GM21528 (cell line): ENCODE results near the gene BET1L.
"Not testable (repeated sequence)": the region's sequence is repeated elsewhere in the genome, so short reads cannot be mapped to it uniquely, and the experiment has no call there.

Experiments
- ATAC-seq: cut with Tn5 transposase; IDR thresholded peaks from one replicate; pipeline ENCODE4 v1.9.1; 2021; ENCODE audit warnings: mild to moderate bottlenecking, moderate library complexity; ENCODE audit not compliant: unreplicated experiment, low FRiP score

BET1L gene

GRCh38 chr11:198236-198806 is 8.9 kb downstream of the BET1L start:
- no peak for ATAC-seq

- no peak for ATAC-seq
Observed at GRCh38 chr11:197741-198235, 9.4 kb downstream of the BET1L start.

- no peak for ATAC-seq
Observed at GRCh38 chr11:196786-197731, 10.1 kb downstream of the BET1L start.

GRCh38 chr11:193481-193880 is 13.7 kb downstream of the BET1L start:
- ATAC-seq, result not testable (repeated sequence)

GRCh38 chr11:192674-193128 is 14.5 kb downstream of the BET1L start, which contains the start of gene SCGB1C1:
TSS of gene SCGB1C1 (plus strand) at chr11:193078. CDS start at chr11:193100, 22 bp downstream.
- ATAC-seq, result not testable (repeated sequence)

- ATAC-seq, result not testable (repeated sequence)
Observed at GRCh38 chr11:191490-192478, 15.4 kb downstream of the BET1L start.

- not testable (repeated sequence) for ATAC-seq
Observed at GRCh38 chr11:190546-190945, 16.7 kb downstream of the BET1L start.

- ATAC-seq, result peak; percentile 73
Observed at GRCh38 chr11:189843-190311, 17.3 kb downstream of the BET1L start.

- peak; percentile 36 for ATAC-seq
Observed at GRCh38 chr11:189200-189783, 17.9 kb downstream of the BET1L start.

GRCh38 chr11:180242-180641 is 27.0 kb downstream of the BET1L start:
- not testable (repeated sequence) for ATAC-seq
